NCI-H1105 treated with DMSO at 0.1 percent for 48 hours (cell line): ENCODE data around the gene CDK16.

Experiments used
- DNase-seq: peaks from one replicate; lab custom pipeline; 2025; lab: John Stamatoyannopoulos, UW

Gene CDK16

DNA sequence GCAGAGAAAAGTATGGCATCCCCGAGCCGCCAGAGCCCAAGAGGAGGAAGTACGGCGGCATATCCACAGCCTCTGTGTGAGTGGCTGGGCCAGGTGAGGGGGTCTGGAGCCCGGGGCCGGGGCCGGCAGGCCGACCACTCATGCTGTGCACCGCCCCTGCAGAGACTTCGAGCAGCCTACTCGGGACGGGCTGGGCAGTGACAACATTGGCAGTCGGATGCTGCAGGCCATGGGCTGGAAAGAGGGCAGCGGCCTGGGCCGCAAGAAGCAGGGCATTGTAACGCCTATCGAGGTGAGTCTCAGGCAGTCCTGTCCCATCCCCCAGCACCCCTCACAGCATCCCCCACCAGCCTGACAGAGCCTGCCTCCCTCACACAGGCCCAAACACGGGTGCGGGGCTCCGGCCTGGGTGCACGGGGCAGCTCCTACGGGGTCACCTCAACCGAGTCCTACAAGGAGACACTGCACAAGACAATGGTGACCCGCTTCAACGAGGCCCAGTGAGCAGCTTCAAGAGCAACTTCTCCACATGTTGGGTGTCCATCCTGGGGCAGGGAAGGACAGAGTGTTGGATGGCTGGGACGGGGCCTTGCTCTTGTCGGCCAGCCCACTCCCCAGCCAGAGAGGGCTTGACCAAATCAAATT lies 32.3 kb upstream of the CDK16 start:
- DNase-seq, result no peak

DNA sequence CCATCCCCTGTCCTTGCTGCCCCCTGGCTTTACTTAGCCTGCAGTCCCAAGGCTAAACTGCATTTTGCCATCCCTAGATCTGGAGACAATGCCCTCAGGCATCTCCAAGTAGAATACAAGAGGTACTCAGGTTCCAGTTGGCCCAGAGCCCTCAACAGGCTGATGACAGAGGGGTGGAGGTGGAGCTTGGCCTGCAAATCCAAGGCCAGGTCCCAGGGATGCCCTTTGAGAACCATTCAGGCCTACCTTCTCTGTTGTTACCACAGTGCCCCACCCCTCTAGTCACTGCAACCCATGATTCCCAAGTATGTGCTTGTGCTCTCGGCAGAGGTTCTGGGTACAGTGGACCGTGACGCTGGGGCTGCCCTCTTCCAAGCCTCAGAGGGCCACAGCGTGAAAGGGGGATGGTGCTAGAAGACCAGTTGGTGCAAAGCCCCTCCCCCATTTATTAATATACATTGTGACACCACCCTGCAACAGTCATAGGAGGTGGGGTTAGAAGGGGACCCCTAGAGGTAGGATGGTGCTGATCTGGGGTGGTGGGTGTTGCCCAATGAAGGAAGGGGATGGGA lies 31.3 kb upstream of the CDK16 start:
- DNase-seq, result no peak

DNA sequence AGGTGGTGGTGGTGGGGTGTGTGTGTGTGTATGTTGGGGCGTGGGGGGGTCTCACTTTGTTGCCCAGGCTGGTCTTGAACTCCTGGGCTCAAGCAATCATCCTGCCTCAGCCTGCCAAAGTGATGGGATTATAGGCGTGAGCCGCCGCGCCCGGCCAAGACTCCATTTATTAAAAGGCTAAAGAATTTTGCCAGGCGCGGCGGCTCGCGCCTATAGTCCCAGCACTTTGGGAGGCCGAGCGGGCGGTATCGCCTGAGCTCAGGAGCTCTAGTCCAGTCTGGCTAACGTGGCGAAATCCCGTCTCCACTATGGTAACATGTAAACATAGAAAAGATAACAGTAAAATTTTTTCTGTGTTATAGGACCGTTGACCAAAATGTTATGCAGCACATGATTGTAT lies 28.6 kb upstream of the CDK16 start:
- no peak for DNase-seq

DNA sequence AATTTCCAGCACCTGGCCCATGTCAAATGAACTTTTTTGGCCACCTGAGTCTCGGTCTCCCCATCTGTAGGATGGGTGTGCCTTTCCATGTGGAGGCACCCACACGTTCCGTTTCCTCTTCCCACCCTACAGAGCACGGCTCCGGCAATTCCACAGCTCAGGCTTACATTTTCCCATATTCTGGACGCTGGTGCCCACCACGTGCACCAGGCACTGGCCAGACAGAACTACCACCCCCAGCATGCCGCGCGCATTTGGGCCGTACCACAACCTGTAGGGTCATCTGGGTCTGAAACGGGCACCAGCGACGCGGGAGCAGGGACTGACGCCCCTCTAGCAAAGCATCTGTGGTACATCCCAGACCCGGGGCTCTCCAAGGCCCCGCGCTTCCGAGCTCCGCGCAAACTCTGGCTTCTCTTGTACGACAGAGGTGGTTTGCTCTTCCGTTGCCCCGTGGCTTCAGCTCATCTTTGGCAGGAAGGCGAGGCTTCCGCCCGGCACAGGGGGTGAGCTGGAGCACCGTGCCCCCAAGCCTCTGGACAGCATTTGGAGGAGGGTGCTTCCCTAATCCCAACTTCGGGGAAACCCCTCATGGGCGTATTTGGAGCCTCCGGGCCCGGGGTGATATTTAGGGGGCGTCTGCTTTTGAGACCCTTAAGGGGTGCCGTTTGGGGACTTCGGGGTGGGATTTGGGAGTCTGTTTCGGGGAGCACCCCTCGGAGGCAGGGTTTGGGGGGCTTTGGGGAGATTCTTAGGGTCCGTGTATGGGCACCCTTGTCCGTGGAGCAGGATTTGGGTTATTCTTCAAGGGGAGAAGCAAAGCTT lies 27.8 kb upstream of the CDK16 start:
- peak; percentile 89 for DNase-seq

DNA sequence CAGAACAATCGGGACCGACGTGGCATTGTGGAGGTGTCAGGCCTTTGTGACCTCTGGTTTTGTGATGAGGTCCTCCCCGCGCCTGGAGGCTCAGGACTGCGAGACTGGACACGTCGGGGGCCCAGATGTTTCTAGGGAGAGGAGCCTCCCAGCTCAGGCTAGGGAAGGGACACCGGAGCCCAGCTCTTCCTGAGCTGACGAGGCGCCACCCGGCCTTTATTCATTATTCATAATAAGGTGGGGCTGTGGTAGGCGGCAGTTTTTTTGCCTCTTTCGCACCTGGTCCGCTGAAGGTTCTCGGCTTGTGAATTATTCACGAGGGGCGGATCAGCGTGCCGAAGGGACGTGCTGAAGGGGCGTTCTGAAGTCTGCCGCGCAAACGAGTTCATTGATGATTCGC lies 27.1 kb upstream of the CDK16 start:
- no peak for DNase-seq

DNA sequence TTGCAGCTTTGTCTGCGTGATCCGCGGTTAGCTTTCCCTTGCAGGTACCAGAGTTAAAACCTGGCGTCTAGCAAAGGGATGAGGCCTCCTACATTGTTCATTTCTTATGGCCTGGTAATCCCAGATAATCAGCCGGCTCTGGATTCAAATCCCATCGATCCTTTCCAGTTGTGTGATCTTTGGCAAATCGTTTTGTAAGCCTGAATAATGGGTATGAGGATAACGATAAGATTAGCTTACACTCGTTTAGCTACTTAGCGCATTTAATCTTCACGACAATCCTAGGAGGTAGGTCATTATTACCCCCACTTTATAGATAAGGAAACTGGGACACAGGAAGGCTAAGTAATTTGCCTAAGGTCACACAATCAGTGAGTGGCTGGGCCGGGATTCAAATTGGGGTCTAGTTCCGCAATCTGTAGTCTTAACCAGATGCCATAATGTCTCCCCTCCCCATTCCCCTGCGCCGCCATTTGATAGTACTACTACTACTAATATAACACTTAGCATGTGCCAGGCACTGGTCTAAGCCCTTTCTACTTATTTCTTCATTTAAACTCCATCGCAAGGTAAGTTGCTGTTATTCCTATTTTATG lies 26.6 kb upstream of the CDK16 start:
- no peak for DNase-seq

DNA sequence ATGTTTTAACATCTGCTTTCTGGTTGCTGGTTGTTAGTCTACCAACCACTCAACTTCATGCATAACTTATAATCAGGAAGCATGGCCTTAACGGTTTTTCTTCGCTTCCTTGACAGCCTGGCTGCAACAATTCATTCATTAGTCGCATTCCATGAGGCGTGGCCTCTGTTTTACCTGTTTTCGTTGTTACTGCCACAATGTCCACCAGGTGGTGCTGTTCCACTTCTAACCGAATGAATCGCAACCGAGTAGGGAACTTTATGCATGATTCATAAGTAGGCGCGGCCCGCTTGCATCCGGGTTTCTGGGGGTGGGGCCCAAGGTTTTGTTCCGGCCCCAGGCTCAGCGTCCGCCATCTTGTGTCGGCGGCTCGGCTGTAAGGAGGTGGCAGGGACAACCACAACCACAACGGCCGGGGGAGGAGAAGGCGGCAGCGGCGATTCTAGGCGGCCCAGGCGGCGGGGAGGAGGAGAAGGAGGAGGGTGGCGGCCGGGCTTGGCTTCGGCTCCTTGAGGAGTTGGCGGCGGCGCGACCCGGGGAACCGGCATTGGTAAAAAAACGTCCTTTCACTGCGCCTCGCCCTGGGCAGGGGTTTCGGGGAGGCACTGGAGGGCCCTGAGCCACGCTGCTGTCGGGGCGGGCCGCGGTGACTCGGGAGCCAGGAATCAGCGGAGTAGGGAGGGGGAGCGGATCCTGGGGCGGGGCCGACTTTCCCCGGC lies 24.8 kb upstream of the CDK16 start, which contains the start of gene UBA1:
UBA1 (plus strand) TSS at position 355 of the 719 bp plus-strand sequence. CDS start 4,974 bp downstream, outside the sequence.
- peak; percentile 91 for DNase-seq

DNA sequence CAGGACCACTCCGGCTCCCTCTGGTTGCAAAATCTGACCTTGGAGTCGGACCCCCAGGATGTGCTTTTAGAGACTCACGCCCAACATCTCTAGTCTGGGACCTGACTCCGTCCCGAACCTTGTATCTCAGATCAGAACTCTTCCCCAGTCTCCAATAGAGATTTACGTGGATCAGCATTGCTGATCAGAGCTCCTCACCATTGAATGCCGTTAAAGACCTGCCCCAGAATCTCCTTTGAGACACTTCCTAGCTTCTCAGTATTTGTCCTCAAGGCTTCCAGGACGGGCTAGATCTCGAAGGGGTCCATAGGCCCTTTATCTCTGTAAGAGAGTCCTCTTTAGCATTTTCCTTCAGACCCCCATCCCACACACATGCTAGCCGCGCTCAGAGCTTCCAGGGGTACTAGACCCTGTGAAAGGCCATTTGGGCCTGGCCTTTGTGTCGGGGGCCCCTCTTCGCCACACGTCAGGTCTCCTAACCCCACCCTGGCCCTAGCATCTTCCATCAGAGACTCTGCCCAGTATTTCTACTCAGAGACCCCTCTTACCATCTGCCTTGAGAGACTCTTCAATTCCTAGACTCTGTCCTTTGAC lies 24.2 kb upstream of the CDK16 start:
- no peak for DNase-seq

DNA sequence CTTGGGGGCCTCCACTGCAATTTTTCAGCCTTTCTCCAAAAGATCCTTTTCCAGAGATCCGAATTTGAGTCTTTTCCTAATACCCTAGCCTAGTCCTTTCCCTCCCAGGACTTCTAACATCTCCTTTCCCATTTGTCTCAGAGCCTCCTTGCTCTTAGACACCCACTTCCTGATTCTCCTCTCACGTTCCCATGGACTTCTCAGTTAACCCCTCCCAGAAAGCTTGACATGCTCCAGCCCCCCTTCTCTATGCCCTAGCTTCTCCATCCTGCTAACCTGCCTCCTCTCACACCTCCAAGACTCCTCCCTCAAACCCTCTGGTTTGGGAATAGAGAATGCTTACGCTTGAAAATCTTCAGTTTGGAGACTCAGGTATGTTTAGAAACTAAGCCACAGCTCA lies 22.4 kb upstream of the CDK16 start:
- DNase-seq, result no peak

DNA sequence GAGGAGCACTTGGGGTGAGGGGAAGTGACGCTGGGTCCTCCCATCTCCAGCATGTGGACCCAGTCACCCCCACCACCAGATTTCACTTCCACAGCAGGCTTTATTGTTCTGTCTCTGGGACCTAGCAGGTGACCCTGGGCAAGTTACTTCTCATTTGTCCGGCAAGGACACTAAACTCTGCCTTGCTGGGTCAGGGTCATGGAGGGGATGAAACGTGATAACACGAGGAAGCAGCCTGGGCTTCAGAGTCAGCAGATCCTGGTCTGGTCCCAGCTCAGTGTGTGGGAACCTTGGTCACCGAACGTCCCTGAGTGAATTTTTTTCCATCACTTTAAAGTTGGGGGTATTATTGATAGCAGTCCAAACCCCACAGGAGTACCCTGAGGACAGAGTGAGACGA lies 21.0 kb upstream of the CDK16 start:
- DNase-seq, result no peak

DNA sequence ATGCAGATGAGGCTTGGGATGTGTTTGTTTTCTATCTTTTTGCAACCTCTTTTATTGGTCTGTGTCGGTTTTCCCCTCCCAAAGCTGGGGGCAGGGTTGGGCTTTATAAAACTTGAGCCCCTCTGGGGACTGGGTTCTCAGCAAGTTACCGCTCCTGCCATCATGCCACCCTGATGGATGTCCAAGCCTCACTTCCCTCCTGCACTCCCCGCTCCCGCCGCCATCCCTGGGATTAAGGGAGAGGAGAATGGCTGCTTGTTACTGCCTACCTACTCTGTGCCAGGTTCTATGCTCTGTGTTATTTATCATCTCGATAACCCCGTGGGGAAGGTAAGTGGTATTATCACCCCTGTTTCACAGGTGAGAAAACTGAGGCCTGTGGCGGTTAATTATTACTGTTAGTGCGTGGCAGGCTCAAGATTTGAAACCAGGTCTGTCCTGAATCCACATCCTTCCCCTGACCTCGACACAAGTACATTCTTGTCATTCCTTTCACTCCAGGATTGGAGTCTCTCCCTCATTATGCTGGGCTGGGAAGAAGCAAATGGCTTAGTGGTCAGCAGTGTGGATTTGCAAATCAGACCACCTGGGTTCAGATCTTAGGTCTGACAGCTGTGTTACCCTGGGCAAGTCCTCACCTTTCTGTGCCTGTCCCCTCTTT lies 20.3 kb upstream of the CDK16 start:
- DNase-seq, result no peak

DNA sequence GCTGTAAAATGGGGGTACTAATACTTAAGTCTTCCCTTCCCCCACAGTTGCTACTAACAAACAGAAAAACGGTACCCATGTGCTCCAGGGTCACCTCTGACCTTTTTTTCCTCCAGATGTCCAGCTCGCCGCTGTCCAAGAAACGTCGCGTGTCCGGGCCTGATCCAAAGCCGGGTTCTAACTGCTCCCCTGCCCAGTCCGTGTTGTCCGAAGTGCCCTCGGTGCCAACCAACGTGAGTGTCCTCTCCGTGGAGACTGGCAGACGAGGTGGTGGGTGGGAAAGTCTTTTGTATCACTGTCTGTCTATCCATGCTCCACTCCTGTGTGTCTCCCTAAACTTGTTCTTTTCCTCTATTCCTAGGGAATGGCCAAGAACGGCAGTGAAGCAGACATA lies 19.8 kb upstream of the CDK16 start:
- no peak for DNase-seq

DNA sequence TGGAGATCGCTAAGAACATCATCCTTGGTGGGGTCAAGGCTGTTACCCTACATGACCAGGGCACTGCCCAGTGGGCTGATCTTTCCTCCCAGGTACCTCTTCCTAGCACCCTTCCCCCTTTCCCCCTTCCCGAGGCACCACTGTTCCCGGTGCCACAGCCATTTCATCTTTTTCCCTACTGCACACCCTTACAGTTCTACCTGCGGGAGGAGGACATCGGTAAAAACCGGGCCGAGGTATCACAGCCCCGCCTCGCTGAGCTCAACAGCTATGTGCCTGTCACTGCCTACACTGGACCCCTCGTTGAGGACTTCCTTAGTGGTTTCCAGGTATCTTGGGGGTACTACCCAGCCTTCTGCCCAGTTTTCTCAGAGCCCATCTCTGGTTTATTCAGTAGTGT lies 19.2 kb upstream of the CDK16 start:
- no peak for DNase-seq

DNA sequence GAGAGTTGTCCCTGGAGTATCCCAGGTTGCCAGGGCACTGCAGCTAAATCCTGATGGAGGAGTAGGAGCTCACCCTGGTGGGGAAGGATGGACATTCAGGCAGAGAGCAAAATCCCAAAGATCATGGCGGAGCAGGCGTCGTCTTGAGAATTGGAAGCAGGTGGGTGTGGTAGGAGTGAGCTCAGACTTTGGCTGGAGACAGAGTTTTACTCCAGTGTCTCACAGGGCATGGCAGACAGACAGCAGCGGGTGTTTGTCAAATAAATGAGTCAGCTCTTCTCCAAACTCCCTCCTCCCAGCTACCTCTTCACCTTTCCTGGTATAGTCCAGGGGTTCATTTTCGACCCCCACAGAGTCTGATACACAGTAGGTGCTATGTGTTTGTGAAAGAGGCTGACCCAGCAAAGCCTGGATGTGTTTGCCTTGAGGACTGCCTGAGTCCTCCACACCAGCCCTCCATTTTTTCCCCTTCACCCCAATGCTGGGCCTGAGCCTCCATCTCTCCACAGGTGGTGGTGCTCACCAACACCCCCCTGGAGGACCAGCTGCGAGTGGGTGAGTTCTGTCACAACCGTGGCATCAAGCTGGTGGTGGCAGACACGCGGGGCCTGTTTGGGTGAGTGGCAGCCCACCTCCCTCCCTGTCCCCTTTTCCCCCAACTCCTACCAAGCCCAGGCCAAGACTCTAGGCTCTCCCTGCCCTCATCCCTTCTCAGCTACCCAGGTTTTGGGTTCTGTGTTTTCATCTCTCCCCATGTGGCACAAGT lies 17.9 kb upstream of the CDK16 start:
- no peak for DNase-seq

DNA sequence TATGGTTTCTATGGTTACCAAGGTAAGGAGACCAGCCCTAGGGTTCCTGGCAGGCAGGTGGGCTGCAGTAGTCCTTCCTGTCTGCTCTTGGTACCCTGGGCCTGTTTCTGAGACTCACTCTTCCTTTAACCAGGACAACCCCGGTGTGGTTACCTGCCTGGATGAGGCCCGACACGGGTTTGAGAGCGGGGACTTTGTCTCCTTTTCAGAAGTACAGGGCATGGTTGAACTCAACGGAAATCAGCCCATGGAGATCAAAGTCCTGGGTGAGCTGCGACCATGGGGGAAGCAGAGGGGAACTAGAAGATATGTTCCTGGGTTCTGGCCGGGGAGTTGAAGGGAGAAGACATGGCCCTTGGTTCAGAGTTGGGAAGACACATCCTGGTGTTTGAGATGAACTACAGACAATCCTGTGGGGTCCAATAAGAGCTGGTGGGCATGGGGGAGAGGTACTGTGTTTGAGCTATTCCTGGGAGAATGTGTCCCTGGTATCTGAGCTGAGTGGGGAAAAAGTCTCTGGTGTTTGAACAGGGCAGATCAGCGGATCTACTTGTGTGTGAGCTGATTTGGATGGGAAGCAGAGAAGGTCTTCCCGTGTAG lies 17.0 kb upstream of the CDK16 start:
- no peak for DNase-seq

DNA sequence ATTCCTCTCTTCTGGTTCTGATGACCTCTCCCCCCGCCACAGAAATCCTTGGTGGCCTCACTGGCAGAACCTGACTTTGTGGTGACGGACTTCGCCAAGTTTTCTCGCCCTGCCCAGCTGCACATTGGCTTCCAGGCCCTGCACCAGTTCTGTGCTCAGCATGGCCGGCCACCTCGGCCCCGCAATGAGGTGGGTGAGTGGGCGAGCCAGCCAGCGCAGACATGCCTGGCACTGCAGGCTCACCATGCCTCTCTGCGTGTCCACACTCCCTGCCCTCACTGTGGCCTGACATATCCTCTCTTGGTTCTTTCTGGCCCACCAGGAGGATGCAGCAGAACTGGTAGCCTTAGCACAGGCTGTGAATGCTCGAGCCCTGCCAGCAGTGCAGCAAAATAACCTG lies 16.2 kb upstream of the CDK16 start:
- no peak for DNase-seq

DNA sequence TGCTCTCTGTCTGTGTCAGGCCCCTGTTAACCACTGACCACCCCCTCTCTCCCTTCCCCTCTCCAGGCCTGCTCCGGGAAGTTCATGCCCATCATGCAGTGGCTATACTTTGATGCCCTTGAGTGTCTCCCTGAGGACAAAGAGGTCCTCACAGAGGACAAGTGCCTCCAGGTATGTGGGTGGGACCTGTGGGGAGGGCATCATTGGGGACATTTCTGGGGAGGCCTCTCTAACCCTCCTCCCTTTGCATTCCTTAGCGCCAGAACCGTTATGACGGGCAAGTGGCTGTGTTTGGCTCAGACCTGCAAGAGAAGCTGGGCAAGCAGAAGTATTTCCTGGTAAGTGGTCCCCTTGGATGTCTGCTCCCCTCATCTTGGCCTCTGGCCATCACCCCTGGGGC lies 15.6 kb upstream of the CDK16 start:
- DNase-seq, result no peak

DNA sequence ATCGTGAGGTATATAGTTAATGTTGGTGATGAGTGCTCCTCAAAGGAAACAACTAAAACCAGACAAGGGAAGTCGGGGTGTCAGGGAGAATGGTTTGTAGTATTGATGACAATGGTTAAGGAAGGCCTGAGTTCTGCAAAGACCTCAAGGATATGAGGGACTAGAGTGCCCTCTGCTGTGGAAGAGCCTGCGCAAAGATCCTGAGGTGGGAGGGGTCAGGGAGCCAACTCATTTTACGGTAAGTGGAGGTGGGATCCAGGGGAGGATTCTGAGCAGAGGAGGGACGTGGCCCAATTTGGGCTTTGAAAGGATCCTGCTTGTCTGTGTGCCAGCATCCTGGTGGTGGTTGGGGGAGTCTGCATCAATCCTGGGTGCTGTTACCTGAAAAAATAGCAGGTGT lies 13.5 kb upstream of the CDK16 start:
- DNase-seq, result no peak

DNA sequence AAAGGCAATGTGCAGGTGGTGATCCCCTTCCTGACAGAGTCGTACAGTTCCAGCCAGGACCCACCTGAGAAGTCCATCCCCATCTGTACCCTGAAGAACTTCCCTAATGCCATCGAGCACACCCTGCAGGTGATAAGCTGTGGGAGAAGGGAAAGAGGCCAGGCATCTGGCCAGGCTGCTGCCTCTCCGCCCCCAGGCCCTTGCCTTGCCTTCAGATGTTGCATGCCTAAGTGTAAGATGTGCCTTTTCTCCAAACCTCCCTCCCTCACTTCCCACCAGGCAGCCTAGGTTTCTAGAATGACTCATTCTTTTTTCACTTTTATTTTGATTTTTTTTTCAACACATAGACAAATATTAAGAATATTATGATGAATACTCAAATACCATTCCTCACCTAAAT lies 12.2 kb upstream of the CDK16 start:
- no peak for DNase-seq

DNA sequence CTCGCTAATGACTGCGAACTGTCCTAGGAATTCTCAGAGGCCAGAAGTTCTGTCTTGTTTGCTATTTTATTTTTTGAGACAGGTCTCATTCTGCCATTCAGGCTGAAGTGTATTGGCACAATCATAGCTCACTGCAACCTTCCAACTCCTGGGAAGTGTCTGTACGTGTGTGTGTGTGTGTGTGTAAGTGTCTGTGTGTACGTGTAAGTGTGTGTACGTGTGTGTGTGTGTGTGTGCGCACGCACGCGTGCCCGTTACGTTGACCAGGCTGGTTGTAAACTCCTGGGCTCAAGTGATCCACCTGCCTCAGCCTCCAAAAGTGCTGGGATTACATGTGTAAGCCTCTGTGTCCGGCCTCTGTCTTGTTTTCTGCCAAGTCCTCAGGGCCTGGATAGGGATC lies 10.4 kb upstream of the CDK16 start:
- no peak for DNase-seq
